Adrenal gland (tissue), 12 donors: ENCODE measurements around the gene LIMS2. TPM values are rescaled to one million over a fixed set of nuclear protein-coding genes. Genes with fewer than 3 reads are reported as not detected.

Source experiments
- DNase-seq, 7 donors: peaks; one replicate each; pipeline ENCODE4 v3.0.0-alpha.2; 2019 to 2020
- H3K27ac ChIP-seq, 5 donors: fragments of 200-600 bp; sonication (generic) in 4 of 5; 1 replicate in 3 of 5; 2 replicates in 2 of 5; pipeline versions ENCODE4 v1.5.1 to v1.8.0; 2016 to 2020; ENCODE audit warnings: mild to moderate bottlenecking in 1 of 5
- H3K27me3 ChIP-seq: fragments of 200-600 bp; 2 replicates; pipeline ENCODE4 v1.8.0; 2021
- H3K36me3 ChIP-seq, 2 donors: fragments of 200-600 bp; replicated peaks in 1 of 2; 1 replicate in 1 of 2; 2 replicates in 1 of 2; pipeline versions ENCODE4 v1.5.1 to v1.8.0; 2018 to 2022
- H3K4me1 ChIP-seq, 2 donors: fragments of 200-600 bp; replicated peaks in 1 of 2; 1 replicate in 1 of 2; 2 replicates in 1 of 2; pipeline versions ENCODE4 v1.5.1 to v1.8.0; 2018 to 2021
- H3K4me3 ChIP-seq, 4 donors: fragments of 200-600 bp; sonication (generic) in 3 of 4; one replicate each; pipeline ENCODE4 v1.5.1; 2016 to 2018
- H3K9me3 ChIP-seq, 3 donors: fragments of 200-600 bp; sonication (generic) in 1 of 3; replicated peaks in 1 of 3; 1 replicate in 2 of 3; 2 replicates in 1 of 3; pipeline versions ENCODE4 v1.5.1 to v1.8.0; 2016 to 2021
- CTCF ChIP-seq, 6 experiments: fragments of 450-650 bp in 4 of 6; fragments of 200-600 bp in 2 of 6; sonication (generic) in 1 of 6; IDR thresholded peaks; 1 replicate in 5 of 6; 2 replicates in 1 of 6; pipeline versions ENCODE4 v1.5.1 to v1.8.0; 2016 to 2021; ENCODE audit warnings: antibody characterized with exemption in 6 of 6, mild to moderate bottlenecking in 2 of 6, moderate library complexity in 1 of 6
- POLR2A ChIP-seq, 2 donors: fragments of 450-650 bp; IDR thresholded peaks; one replicate each; pipeline ENCODE4 v1.6.1; 2017; ENCODE audit warnings: antibody characterized with exemption in 2 of 2, mild to moderate bottlenecking in 2 of 2, moderate library complexity in 1 of 2
- WGBS, 4 donors: extraction: QIAGEN DNeasy Blood & Tissue Kit in 2 of 4; methylation state at CpG; one replicate each; pipeline versions ENCODE4 v1.1.5 to v1.1.7; 2013 to 2017; 5-methylcytosine and 5-hydroxymethylcytosine counted together
- intact Hi-C, 2 donors: fragments of 100-400 bp; cut with DNase I; formaldehyde crosslinking; loops; one replicate each; pipeline versions ENCODE4 v1.14.1 to v1.15.0; 2022 to 2023
- polyA plus RNA-seq, 3 donors: library from polyadenylated mRNA; stranded (reverse); fragments of 200-250 nt in 2 of 3; fragments of 350-450 nt in 1 of 3; fragmentation: Illumina TruSeq in 1 of 3; extraction: RNeasy Lipid Tissue Mini Kit (QIAGEN cat#74804) in 1 of 3; gene quantifications; one replicate each; pipeline ENCODE4 v1.2.3, GENCODE V29; 2013 to 2014
- total RNA-seq, 9 donors: library from RNA; depleted of rRNA in 4 of 9; stranded (reverse); fragments of >200 nt in 4 of 9; fragments of 120-200 nt in 1 of 9; fragmentation: NEBNext Ultra II Directional in 1 of 9; extraction: Animal tissue kit (Norgen Biotek cat#: 25700) in 1 of 9; gene quantifications; one replicate each; pipeline versions ENCODE4 v1.1.0 to v1.2.4, GENCODE V29; 2013 to 2023
- donor health status: healthy with polysubstance abuse.
- donor health status: Bipolar disorder and iron deficiency.
- donor health status: DM: yes; HTN: yes; CAD: no.
- donor health status: DM: no; HTN: no; CAD: no.
- donor health status: DM: no; HTN: no; CAD: no.
- donor health status: DM: yes; HTN: yes; CAD: no.

The LIMS2 gene
- total and polyA plus RNA-seq, 12 donors = 1.4 to 142 (median 16.1) TPM

- peak in 2 of 7 donors; percentile 14 to 50 for DNase-seq
- no peaks in the 10 kb centered on the region for H3K36me3 ChIP-seq
- peaks cover 10% of the 10 kb centered on the region for H3K27me3 ChIP-seq
- intact Hi-C loops = no loop called here
- peaks cover 8 to 16% of the 10 kb centered on the region in 2 donors for H3K4me1 ChIP-seq
- no peak overlapping the region for H3K4me3 ChIP-seq
- H3K9me3 ChIP-seq = no peaks in the 10 kb centered on the region
- TF ChIP-seq POLR2A (IDR thresholded peaks at IDR 0.05) (no peak), CTCF (IDR thresholded peaks at IDR 0.05) (no peak)
- H3K27ac ChIP-seq = no peak overlapping the region
- 75 to 87% (median 79%) methylated on average over 18 to 20 of the region's 20 CpGs for WGBS, 4 donors
Observed at GRCh38 chr2:127672341-127673224, 2.7 kb downstream of the LIMS2 start.

GRCh38 chr2:127671557-127672302 lies 3.6 kb downstream of the LIMS2 start:
- Histone ChIP-seq H3K9me3 (no peaks in the 10 kb centered on the region), H3K36me3 (no peaks in the 10 kb centered on the region), H3K4me3 (no peak overlapping the region), H3K4me1 (peaks cover 8 to 16% of the 10 kb centered on the region in 2 donors), H3K27ac (no peak overlapping the region), H3K27me3 (peaks cover 10% of the 10 kb centered on the region)
- intact Hi-C loops = no loop called here
- TF ChIP-seq CTCF (IDR thresholded peaks at IDR 0.05) = no peak
- TF ChIP-seq POLR2A (IDR thresholded peaks at IDR 0.05) = no peak
- 69 to 90% (median 78%) methylated on average over 8 to 14 of the region's 14 CpGs for WGBS, 4 donors
- DNase-seq = peak in 1 of 7 donors; percentile 36

GRCh38 chr2:127670957-127671290 lies 4.4 kb downstream of the LIMS2 start:
- Histone ChIP-seq H3K36me3 (no peaks in the 10 kb centered on the region), H3K27me3 (peaks cover 10% of the 10 kb centered on the region), H3K9me3 (no peaks in the 10 kb centered on the region), H3K4me1 (peaks cover 7 to 13% of the 10 kb centered on the region in 2 donors), H3K27ac (no peak overlapping the region), H3K4me3 (no peak overlapping the region)
- no peak for DNase-seq
- intact Hi-C loops = no loop called here
- 80 to 87% (median 82%) methylated on average over 5 of the region's 5 CpGs for WGBS, 4 donors
- TF ChIP-seq POLR2A (IDR thresholded peaks at IDR 0.05) (no peak), CTCF (IDR thresholded peaks at IDR 0.05) (no peak)
